Ovary (tissue), 3 donors: ENCODE results near the gene TNFSF8.

Experiments
- EP300 ChIP-seq: sonication (generic); formaldehyde crosslinking; IDR thresholded peaks from one replicate; pipeline ENCODE4 v1.6.1; 2017; ENCODE audit warnings: antibody characterized with exemption
- POLR2A ChIP-seq: fragments of 450-650 bp; IDR thresholded peaks from one replicate; pipeline ENCODE4 v1.6.1; 2017; ENCODE audit warnings: antibody characterized with exemption, mild to moderate bottlenecking, moderate library complexity
- TF ChIP-seq, protein P1 (sequence below), 3 donors: fragments of 450-650 bp in 2 of 3; fragments of 200-600 bp in 1 of 3; IDR thresholded peaks; one replicate each; pipeline versions ENCODE4 v1.5.1 to v1.8.0; 2016 to 2022; ENCODE audit warnings: antibody characterized with exemption in 3 of 3, mild to moderate bottlenecking in 1 of 3
- donor health status: DM: no; HTN: no; CAD: no.

DNA sequence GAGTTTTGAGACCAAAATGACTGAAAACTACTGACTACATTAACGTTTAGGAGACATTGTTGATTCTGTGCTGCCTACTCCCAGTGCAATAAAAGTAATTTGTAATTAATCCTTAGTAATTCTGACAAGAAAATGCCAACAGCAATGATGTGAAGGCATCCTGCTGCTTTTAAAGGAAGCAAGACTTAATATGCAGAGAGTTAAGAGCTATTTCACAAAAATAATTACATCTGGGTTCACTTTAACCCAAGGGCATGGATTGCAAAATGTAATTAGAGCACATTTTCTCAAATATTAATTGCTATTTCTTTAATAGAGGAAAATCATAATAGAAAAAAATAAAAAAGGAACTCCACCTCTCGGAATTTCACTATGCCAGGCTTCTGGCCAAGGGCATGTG, 22.7 kb upstream of the TNFSF8 start:
- TF ChIP-seq, protein P1, sequence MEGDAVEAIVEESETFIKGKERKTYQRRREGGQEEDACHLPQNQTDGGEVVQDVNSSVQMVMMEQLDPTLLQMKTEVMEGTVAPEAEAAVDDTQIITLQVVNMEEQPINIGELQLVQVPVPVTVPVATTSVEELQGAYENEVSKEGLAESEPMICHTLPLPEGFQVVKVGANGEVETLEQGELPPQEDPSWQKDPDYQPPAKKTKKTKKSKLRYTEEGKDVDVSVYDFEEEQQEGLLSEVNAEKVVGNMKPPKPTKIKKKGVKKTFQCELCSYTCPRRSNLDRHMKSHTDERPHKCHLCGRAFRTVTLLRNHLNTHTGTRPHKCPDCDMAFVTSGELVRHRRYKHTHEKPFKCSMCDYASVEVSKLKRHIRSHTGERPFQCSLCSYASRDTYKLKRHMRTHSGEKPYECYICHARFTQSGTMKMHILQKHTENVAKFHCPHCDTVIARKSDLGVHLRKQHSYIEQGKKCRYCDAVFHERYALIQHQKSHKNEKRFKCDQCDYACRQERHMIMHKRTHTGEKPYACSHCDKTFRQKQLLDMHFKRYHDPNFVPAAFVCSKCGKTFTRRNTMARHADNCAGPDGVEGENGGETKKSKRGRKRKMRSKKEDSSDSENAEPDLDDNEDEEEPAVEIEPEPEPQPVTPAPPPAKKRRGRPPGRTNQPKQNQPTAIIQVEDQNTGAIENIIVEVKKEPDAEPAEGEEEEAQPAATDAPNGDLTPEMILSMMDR (IDR thresholded peaks at IDR 0.05) = no peak
- TF ChIP-seq POLR2A (no peak), EP300 (no peak)
